GM21576 (cell line): ENCODE results near the gene SCGB1D2.

Experiments used
- ATAC-seq: cut with Tn5 transposase; IDR thresholded peaks from one replicate; pipeline ENCODE4 v1.9.1; 2021; ENCODE audit warnings: mild to moderate bottlenecking, moderate library complexity; ENCODE audit not compliant: unreplicated experiment

The SCGB1D2 gene

DNA sequence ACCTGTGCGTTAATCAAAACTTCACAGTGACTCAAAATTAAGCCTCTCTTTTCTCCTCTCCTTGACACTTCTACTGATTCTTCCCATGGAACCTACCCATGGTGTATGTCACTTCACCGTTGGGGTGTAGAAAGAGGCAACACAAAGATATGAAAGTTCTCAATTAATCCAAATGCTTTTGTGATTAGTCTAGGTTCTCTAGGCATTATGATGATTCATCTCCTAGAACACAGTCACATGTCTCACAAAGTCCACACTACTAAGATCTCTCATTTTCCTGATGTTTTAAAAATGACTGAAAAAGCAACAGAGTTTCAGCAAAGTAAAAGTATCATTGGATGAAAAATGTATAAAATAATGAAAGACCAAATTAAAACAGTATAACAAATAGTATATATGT is 14.2 kb downstream of the SCGB1D2 start:
- no peak for ATAC-seq

DNA sequence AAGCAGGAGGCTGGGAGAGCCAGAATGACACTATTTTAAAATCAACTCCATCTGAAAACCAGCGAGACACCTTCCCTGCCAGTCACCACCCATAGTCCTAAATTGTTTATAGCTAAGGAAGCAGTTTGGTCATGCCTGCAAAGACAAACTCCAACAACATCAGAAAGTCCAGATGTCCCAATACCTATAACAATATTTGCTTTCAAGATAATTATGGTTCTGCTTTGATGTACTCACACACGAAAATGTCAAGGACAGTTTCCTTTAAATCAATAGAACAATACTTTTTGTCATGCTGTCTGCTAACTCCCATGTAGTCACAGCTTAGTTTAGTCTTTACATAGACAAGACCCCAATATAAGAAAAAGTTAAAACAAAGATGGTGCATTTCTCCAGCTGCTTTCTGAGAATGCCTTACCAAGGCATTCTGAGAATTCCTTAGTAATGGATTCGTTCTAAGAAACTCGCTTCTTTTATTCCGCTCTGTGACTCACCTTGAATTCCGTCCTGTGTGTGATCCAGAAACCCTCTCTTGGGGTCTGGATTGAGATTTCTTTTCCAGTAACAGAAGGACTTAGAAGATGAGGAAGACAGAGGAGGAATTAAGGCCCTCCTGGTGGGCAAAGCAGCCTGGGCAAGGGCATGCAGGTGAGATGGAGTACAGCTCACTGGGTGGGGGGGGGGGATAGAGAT is 18.4 kb downstream of the SCGB1D2 start:
- ATAC-seq: no peak

DNA sequence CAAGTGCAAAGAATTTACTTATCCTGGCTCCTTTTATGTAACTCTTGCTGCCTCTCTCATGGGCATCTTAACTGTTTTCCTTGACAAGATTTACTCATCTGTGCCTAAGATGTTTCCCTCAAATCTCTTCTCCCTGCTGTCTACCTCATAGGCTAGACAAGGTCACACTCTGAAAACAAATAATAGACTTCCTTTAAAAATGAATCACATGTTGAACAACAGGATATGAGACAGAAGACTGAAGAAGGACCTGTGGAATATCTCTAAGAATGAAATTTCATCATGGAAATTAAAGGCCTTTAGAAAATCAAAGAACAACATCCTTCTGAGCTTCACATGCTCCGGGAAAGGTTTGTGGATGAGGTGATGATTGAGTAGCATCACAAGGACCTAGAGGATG is 22.0 kb downstream of the SCGB1D2 start:
- ATAC-seq: no peak

DNA sequence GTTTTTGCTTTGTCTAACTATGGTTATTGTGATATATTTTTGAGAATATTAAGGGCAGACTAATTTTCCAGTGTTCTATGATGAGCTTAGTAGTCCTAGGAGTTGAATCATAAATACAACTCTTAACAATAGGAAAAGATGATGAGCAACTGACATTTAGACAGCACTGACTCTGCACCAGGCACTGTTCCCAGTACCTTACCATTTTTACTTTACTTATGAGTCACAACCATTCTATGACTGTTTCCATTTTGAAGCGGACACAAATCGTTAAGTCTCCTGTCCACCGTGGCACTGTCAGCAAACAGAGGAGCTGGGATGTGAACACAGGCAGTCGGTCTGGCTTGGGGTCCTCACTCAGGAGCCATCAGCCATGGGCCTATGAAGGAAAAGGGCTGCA is 24.5 kb downstream of the SCGB1D2 start:
- no peak for ATAC-seq

DNA sequence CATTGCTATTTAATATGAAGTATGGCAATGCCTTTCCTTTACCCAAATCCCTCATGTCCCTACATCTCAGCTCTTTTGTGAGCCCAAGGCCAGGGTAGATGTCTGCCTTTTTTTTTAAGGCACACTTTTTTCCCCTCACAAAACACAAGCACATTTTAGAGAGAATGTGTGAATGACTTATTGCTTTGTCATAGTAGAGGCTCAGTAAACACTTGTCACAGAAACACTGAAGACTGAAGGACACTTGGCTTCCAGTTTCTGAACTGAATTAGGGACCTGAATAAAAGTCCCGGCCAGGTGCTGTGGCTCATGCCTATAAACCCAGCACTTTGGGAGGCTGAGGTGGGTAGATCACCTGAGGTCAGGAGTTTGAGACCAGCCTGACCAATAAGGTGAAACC is 25.0 kb downstream of the SCGB1D2 start:
- no peak for ATAC-seq

DNA sequence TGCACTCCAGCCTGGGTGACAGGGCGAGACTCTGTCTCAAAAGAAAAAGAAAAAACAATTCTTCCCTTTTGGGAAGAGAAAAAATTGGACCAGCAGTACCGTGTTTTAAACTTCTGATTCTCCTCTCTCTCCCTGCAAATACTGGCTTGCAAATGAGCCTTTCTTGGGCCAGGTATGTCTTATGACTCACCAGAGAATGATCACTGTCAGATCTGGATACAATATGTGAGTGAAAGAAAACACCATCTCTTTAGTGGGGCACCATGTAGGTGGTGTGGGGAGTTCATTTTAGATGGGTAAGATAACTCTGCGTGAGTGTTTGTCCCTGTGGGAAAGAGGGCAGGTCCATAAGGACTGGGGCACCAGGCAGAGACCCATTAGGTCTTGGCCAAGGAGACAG is 25.5 kb downstream of the SCGB1D2 start:
- ATAC-seq: no peak

DNA sequence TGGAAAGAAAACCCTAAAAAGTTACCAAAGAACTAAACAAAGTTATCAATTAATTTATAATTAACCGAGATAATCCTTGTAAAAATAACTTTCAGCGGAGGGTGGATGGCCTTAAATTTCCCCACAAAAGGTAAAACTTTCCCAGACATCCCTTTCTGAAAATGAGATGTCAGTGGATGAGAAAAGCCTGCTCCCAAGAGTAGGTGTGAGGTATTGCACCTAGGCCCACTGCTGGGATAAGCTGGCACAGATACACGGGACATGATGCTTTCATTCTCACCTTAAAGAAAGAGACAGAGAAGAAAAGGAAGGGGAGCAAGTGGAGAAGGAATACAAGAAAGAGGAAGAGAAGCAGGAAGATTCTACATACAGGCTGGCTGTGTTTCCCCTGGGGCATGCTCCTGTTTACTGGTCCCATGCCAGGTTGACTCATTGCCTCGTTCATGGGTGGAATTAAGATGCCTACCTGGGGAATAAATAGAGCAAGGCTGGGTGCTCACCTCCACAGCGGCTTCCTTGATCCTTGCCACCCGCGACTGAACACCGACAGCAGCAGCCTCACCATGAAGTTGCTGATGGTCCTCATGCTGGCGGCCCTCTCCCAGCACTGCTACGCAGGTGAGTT is 27.7 kb downstream of the SCGB1D2 start, which contains the start of gene SCGB2A2:
Gene SCGB2A2, plus strand, starts transcription at position 505 of the 625 bp plus-strand sequence. Its CDS starts 59 bp downstream, at position 564.
- ATAC-seq: no peak

DNA sequence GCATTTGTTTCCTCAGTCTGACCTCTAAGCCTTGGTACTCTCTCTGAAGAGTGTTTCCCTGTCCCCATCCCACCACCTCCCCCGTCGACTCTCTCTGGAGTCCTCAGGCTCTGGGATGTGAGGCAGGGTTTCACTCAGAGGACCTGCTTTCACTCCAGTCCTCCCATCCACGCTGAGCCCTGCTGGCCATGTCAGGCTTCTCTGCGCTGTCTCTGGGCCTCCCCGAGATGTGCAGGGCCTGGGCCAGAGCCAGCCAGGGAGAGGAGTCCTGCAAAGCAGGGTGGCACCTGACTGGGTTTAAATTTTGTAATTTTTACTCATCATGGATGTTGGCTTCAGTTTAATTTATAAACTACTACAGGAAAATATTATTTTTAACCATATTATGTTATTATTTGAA is 31.2 kb downstream of the SCGB1D2 start:
- no peak for ATAC-seq

DNA sequence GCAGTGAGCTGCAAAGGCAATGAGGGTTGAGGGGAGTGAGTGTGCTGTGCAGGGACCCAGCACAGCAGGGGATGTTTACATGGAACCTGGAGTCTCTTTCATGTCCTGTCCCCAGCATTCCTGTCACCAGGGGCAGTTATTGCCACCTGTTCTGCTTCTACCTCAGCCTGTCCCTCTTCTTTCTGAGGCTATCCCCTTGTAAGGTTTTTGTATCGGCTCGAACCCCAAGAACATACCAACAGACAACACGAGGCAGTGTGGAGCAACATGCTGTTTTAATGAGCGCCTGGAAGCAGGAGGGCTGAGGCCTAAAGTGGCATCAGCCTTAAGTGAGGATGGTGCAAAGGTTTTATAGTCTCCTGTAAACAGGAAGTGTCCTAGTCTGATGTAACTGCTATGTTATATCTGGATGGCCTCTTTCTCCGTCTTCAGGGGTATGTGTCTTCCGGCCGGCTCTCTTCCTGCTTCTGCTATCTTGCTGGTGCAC is 31.8 kb downstream of the SCGB1D2 start:
- no peak for ATAC-seq

DNA sequence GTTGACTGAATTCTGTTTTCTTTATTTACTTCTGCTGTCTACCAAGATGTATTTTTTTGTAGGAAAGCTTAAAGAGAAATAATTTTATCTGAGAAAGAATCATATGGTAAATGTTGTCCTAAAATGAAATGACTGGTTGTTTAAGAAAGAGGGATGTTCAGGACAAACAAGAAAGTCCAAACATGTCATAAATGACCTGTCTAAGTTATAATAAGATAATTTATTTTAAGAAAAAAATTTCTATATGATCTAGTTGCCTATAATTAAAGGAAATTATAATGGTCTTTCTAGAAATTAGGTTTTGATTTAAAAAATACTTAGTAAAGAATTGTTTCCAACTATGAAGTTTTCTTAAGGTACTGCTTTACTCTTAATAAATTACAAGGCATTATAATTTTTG is 38.4 kb downstream of the SCGB1D2 start:
- no peak for ATAC-seq
